Hepatic stellate cell (primary cell): ENCODE results near the gene BSDC1.

ENCODE experiments used
- DNase-seq: peaks from one replicate; pipeline ENCODE4 v3.0.0; 2011; ENCODE audit warnings: low spot score

BSDC1 gene

GRCh38 chr1:32393832-32394140 lies 455 bp downstream of the BSDC1 start:
- DNase-seq = no peak

DNA sequence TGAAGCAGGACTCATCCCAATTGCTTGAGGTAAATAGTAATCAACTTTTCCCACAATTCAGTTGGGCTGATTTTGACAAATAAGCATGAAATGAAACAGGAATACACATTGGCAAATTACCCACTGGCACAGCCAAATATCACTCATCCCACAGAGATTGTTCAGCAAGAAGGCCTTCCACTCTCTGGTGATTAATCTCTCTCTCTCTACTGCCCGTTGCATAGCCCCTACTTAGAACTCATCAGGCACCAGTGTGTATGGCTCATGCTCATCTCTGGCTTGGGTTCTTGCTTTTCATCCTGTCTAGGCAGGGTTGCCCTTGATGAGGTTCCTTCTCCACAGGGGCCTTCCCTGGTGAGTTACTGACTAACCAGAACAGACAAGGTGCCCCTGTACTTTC lies 1.1 kb downstream of the BSDC1 start:
- no peak for DNase-seq

GRCh38 chr1:32392325-32392724 lies 1.9 kb downstream of the BSDC1 start:
- DNase-seq = no peak

GRCh38 chr1:32390904-32391870 lies 3.1 kb downstream of the BSDC1 start:
- DNase-seq = no peak

- no peak for DNase-seq
Observed at GRCh38 chr1:32388641-32389040, 5.6 kb downstream of the BSDC1 start.

- no peak for DNase-seq
Observed at GRCh38 chr1:32386676-32387392, 7.4 kb downstream of the BSDC1 start.

DNA sequence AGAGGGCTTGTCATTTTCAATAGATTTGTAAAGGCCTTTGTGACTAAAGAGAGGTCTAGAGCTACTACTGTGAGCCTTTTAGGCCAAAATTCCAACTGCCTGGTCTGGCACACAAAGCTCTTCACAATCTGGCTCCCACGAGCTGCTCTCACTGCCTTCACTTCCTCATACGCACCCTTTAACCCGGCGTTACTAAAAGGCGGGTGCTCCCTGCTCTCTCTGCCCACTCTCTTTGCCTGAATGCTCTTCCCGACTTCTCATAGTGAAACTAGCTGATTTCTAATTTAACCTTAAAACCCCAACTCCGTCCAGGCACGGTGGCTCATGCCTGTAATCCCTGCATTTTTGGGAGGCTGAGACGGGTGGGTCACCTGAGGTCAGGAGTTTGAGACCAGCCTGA lies 14.2 kb downstream of the BSDC1 start:
- no peak for DNase-seq

GRCh38 chr1:32377541-32378220 lies 16.6 kb downstream of the BSDC1 start:
- DNase-seq = no peak

- no peak for DNase-seq
Observed at GRCh38 chr1:32376199-32376598, 18.0 kb downstream of the BSDC1 start.

GRCh38 chr1:32373996-32374592 lies 20.1 kb downstream of the BSDC1 start:
- no peak for DNase-seq

DNA sequence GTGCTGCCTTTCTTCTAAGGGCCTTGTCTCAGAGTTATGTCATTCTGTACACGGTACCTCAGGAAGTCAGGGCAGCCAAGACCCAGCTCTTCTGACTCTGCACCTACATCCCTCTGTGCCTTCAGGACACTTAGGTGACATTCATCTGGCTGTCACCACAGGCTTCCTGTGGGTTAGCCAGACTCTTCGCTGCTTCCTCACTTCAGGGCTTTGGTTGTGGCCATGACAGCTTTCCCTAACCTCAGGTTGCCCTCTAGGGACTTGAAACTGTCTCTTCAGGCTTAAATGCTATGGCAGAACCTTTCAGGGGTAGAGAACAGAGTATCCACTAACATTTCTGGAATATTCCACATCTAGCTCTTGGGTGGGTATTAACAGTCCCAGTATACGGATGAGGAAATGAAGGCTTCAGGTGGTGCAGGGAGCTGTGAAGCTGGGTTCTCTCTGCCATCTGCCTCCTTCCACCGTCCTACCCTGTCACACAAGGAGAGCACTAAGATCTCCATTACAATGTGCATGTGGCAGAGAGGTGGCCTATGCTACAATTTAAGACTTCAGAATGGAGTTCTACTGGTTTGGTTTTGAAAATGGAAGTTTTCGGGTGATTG lies 22.0 kb downstream of the BSDC1 start:
- DNase-seq = no peak

GRCh38 chr1:32367912-32368635 lies 26.2 kb downstream of the BSDC1 start:
- no peak for DNase-seq

DNA sequence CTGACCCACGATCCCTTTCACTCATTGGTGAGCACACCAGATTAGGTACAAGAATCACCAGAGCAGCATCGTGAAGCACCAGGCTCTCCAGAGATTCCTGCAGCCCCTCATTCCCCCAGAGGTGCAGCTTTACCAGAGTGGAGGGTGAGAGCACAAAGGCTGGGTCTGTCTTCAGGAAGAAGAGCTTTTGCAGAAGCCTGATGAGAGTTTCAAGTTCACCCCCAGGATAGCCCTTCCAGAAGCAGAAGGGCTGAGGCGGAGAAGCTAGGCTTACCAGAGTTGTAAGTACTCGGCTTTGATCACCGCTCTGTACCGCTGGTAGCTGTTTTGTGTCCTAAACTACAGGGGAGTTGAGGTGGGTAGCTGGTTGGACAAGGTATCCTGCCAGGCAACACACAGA lies 28.8 kb downstream of the BSDC1 start:
- no peak for DNase-seq

GRCh38 chr1:32364836-32365235 lies 29.4 kb downstream of the BSDC1 start:
- no peak for DNase-seq

- DNase-seq = no peak
Observed at GRCh38 chr1:32363713-32364112, 30.5 kb downstream of the BSDC1 start.

DNA sequence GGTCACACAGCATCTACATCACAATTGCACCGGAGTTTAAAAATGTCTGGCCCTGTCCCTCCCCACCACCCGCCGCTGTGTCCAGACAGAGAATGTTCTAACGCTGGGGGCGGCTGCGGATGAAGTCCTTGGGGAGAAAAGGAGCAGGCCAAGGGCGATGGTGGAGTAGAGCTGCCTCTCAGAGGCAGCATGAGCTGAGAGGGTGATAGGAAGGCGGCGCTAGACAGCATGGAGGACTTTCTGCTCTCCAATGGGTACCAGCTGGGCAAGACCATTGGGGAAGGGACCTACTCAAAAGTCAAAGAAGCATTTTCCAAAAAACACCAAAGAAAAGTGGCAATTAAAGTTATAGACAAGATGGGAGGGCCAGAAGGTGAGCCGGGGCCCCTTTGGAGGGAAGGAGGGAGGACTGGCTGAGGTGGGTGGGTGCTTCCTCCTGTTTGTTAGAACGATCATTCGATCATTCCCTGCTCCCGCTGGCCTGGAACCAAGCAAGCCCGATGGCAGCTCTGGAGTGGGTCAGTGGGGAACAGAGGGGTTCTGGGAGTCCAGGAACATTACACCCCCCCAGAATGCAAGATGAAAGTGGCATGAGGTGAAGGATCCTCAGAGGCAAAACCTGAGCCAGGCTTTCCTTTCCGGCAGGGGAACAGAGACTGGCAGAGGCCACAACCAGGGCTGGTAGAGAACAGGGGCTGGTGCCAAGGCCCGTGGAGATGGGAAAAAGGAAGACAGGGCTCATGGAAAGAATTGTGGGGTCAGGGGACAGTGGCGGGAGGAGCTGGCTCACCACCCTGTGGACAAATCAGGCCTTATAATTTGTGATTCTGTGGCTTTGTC lies 31.5 kb downstream of the BSDC1 start, which contains the start of the genes FAM229A and TSSK3:
Gene FAM229A (minus strand): TSS at position 12 of the 840 bp plus-strand sequence. CDS start 394 bp downstream, outside the sequence.
Gene TSSK3 (plus strand): TSS at position 66 of the 840 bp plus-strand sequence. CDS start 163 bp downstream, at position 229.
- no peak for DNase-seq

DNA sequence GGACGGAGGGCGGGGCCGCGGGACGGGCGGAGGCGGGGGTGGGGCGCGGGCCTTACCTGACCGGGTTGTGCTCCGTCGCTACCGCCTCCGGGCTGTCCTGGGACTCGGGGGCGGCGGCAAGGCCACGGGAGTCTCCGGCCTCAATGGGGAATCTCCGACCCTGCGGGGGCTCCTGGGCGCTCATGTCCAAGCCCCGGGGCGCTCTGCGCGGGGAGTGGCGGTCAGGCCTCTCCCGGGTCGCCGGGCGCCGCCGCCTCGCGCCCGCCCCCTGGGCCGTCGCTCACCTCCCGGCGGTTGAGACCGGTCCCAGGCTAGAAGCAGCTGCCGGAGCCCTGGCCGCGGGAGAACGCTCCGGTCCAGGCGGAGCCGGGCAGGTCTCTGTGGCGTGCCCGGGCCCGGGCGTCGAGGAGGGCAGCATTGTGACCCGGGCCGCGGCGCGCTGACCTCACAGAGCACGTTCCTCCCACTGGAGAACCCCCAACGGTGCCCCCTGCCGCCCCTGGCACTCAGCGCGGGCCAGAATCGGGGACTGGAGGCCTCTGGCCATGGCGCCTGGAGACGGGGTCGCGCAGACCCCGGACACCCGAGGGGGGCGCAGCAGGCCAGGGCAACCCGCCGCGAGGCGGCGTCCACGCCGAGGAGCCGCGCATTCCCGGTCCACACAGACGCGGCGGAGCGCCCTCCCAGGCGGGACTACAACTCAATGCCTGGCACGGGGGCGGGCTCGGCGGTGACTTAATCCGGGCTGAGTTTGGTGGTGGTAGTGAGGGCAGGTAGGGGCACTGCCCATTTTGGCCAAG lies 32.4 kb downstream of the BSDC1 start:
- peak; percentile 43 for DNase-seq

DNA sequence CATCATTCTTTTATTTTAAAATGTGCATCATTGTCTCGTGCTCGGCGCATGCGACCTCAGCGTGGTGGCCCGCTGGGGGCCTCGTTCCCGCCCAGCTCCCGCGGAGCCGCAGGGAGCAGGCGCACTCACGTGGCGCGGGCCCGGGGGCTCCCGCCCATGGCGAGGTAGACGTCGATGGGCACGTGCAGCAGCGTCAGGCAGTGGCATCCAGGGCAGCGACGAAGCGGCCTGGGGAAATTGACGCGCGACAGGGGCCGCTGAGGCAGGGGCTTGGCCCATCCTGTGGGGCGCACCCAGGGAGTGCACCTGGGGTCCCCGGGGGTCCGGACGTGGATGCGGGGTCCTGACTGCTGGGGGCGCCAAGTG lies 33.0 kb downstream of the BSDC1 start:
- no peak for DNase-seq

- no peak for DNase-seq
Observed at GRCh38 chr1:32358435-32358834, 35.8 kb downstream of the BSDC1 start.
